CD4-positive, alpha-beta T cell (primary cell): ENCODE results near the gene RNF169. TPM values are rescaled to one million over a fixed set of nuclear protein-coding genes. Genes with fewer than 3 reads are reported as not detected.
"Not testable (repeated sequence)": the region's sequence is repeated elsewhere in the genome, so short reads cannot be mapped to it uniquely, and the experiment has no call there.

ENCODE experiments used
- ATAC-seq: fragments of 200-7000 bp; cut with Tn5 transposase; one replicate; pipeline ENCODE4 v1.10.0; 2022; ENCODE audit warnings: mild to moderate bottlenecking; ENCODE audit not compliant: poor library complexity
- CTCF ChIA-PET: fragments of 350-600 bp; sonication (Branson Sonifier 250); formaldehyde crosslinking; loops from one replicate; lab custom pipeline; 2021; ENCODE audit warnings: antibody characterized with exemption, inconsistent platforms; lab: Charles Lee
- POLR2A ChIA-PET: fragments of 350-600 bp; sonication (Branson Sonifier 250); formaldehyde crosslinking; loops from one replicate; lab custom pipeline; 2021; ENCODE audit warnings: antibody characterized with exemption, inconsistent platforms; lab: Charles Lee
- DNase-seq, 14 experiments: peaks; one replicate each; pipeline ENCODE4 v3.0.0-alpha.2; 2013 to 2020; ENCODE audit warnings: mixed read lengths in 2 of 14
- H3K27ac ChIP-seq, 2 donors: one replicate each; pipeline versions ENCODE4 v1.5.1 to v1.7.0; 2013; ENCODE audit warnings: low read length in 2 of 2, low read depth in 1 of 2, mild to moderate bottlenecking in 1 of 2
- H3K27me3 ChIP-seq, 2 experiments: 1 replicate in 1 of 2; 2 replicates in 1 of 2; pipeline versions ENCODE4 v1.6.1 to v1.7.0; 2013; ENCODE audit warnings: low read length in 2 of 2, control low read depth in 1 of 2, mild to moderate bottlenecking in 1 of 2, moderate library complexity in 1 of 2; ENCODE audit not compliant: insufficient read depth in 2 of 2, control insufficient read depth in 1 of 2
- H3K36me3 ChIP-seq: one replicate; pipeline ENCODE4 v1.6.1; 2013; ENCODE audit warnings: low read length, control low read depth; ENCODE audit not compliant: insufficient read depth
- H3K4me1 ChIP-seq: one replicate; pipeline ENCODE4 v1.6.1; 2013; ENCODE audit warnings: low read length, control low read depth; ENCODE audit not compliant: insufficient read depth
- H3K4me3 ChIP-seq: one replicate; pipeline ENCODE4 v1.5.1; 2013; ENCODE audit warnings: mild to moderate bottlenecking, low read length, moderate library complexity
- H3K9me3 ChIP-seq, 2 experiments: 1 replicate in 1 of 2; 2 replicates in 1 of 2; pipeline versions ENCODE4 v1.6.1 to v1.7.0; 2013; ENCODE audit warnings: low read length in 2 of 2, mild to moderate bottlenecking in 2 of 2, control low read depth in 1 of 2, moderate library complexity in 1 of 2; ENCODE audit not compliant: control insufficient read depth in 1 of 2, insufficient read depth in 1 of 2
- H3K27ac Mint-ChIP-seq: one replicate; pipeline ENCODE4 v1.8.0; 2020; ENCODE audit warnings: mixed read lengths
- H3K27me3 Mint-ChIP-seq: one replicate; pipeline ENCODE4 v1.8.0; 2021; ENCODE audit warnings: mixed read lengths
- H3K36me3 Mint-ChIP-seq: one replicate; pipeline ENCODE4 v1.8.0; 2021; ENCODE audit warnings: low read depth, mixed read lengths
- H3K4me1 Mint-ChIP-seq: one replicate; pipeline ENCODE4 v1.8.0; 2021; ENCODE audit warnings: low read depth, mixed read lengths
- H3K4me3 Mint-ChIP-seq: one replicate; pipeline ENCODE4 v1.8.0; 2020; ENCODE audit warnings: mild to moderate bottlenecking, mixed read lengths
- H3K9me3 Mint-ChIP-seq: one replicate; pipeline ENCODE4 v1.8.0; 2020; ENCODE audit warnings: mixed read lengths
- intact Hi-C, 2 experiments: fragments of 100-400 bp; cut with DNase I in 1 of 2; cut with micrococcal nuclease in 1 of 2; formaldehyde crosslinking; loops; one replicate each; pipeline versions ENCODE4 v1.15.1 to v1.9.0; 2023 to 2025; cut with DNase I, micrococcal nuclease
- total RNA-seq, 174 experiments: library from RNA in 2 of 174; stranded (reverse) in 2 of 174; gene quantifications; one replicate each; pipeline ENCODE4 v1.2.3 and lab custom pipeline; 2021 to 2026
- TF ChIP-seq, protein P1 (sequence below): fragments of 200-600 bp; IDR thresholded peaks from one replicate; pipeline ENCODE4 v1.8.0; 2022; ENCODE audit warnings: antibody characterized with exemption, mild to moderate bottlenecking

RNF169 gene
- total RNA-seq, 2 experiments from 2014 or later: 15.2 to 15.5 TPM

DNA sequence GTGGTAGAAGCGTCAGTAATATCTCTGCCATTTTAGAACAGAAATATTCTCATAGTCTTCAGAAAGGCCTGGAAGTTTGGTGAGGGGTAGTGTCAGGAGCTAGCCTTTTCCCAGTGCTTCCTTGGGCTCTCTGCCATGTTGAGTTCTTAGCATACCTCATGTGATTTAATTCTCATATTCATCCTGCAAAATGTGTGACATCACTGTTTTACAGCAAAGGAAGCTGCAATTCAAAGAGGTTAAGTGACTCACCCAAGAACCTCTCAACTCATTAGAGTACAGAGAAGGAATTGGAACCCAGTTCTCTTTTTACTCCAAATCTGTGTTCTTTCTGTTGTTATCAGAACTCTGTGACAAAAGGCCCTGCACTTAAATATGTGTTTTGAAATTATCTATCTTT, 72.1 kb downstream of the RNF169 start:
- Mint-ChIP-seq H3K9me3 (peaks cover 13% of the 10 kb centered on the region), H3K4me1 (peaks cover 48% of the 10 kb centered on the region), H3K36me3 (peaks cover 100% of the 10 kb centered on the region), H3K27me3 (no peaks in the 10 kb centered on the region), H3K4me3 (no peak overlapping the region), H3K27ac (no peak overlapping the region)
- intact Hi-C loops: no loop called here
- Histone ChIP-seq H3K36me3 (peaks cover 74% of the 10 kb centered on the region), H3K27me3 (no peaks in the 10 kb centered on the region), H3K9me3 (peaks cover under 1 to 20% of the 10 kb centered on the region in 2 experiments), H3K4me3 (no peak overlapping the region), H3K27ac (no peak overlapping the region), H3K4me1 (peaks cover 3% of the 10 kb centered on the region)
- DNase-seq (no peak), ATAC-seq (no peak)
- ChIA-PET CTCF (interaction anchor here (0.6 kb wide), 1 partner anchor 402 kb away, joined by 3 read pairs; no protein-coding TSS in a partner anchor), POLR2A (no interaction called here)
- TF ChIP-seq, protein P1, sequence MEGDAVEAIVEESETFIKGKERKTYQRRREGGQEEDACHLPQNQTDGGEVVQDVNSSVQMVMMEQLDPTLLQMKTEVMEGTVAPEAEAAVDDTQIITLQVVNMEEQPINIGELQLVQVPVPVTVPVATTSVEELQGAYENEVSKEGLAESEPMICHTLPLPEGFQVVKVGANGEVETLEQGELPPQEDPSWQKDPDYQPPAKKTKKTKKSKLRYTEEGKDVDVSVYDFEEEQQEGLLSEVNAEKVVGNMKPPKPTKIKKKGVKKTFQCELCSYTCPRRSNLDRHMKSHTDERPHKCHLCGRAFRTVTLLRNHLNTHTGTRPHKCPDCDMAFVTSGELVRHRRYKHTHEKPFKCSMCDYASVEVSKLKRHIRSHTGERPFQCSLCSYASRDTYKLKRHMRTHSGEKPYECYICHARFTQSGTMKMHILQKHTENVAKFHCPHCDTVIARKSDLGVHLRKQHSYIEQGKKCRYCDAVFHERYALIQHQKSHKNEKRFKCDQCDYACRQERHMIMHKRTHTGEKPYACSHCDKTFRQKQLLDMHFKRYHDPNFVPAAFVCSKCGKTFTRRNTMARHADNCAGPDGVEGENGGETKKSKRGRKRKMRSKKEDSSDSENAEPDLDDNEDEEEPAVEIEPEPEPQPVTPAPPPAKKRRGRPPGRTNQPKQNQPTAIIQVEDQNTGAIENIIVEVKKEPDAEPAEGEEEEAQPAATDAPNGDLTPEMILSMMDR: no peak

- no peak overlapping the region for H3K4me3 ChIP-seq
- H3K4me1 ChIP-seq: peaks cover 3% of the 10 kb centered on the region
- intact Hi-C loops: no loop called here
- TF ChIP-seq, protein P1: no peak
- no peaks in the 10 kb centered on the region for H3K27me3 ChIP-seq
- Mint-ChIP-seq H3K27me3 (no peaks in the 10 kb centered on the region), H3K9me3 (peaks cover 13% of the 10 kb centered on the region), H3K36me3 (peaks cover 100% of the 10 kb centered on the region), H3K4me1 (peaks cover 34% of the 10 kb centered on the region), H3K4me3 (no peak overlapping the region), H3K27ac (no peak overlapping the region)
- no peak overlapping the region for H3K27ac ChIP-seq
- no peak for ATAC-seq
- POLR2A ChIA-PET: no interaction called here
- no peak for DNase-seq
- H3K36me3 ChIP-seq: peaks cover 84% of the 10 kb centered on the region
- H3K9me3 ChIP-seq: peaks cover 10 to 32% of the 10 kb centered on the region in 2 experiments
- CTCF ChIA-PET: interaction anchor here (0.6 kb wide), 1 partner anchor 33 kb away, joined by 3 read pairs; no protein-coding TSS in a partner anchor
Observed at GRCh38 chr11:74822170-74822569, 73.5 kb downstream of the RNF169 start.

DNA sequence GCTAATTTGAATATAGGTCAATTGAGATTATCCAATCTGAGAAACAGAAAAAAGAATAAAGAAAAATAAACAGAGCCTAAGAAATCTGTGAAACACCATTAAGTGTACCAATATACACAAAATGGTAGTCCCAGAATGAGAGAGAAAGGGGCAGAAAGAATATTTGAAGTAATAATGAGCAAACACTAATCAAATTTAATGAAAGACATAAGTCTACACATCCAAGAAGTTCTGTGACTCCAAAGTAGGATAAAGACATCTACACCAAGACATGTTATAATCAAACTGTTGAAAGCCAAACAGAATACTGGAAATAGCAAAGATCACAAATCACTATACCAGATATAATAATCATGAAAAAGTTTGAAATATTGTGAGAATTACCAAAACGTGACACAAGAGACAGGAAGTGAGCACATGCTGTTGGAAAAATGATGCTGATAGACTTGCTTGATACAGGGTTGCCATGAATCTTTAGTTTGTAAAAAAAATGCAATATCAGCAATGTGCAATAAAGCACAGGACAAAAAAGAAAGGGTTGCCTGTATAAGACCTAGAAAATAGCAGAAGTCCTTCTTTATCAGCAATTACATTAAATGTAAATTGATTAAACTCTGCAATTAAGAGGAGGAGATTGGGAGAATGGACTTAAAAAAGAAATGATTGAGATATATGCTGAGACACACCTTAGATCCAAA, 75.8 kb downstream of the RNF169 start:
- Mint-ChIP-seq H3K27ac (no peak overlapping the region), H3K27me3 (no peaks in the 10 kb centered on the region), H3K4me1 (peaks cover 11% of the 10 kb centered on the region), H3K4me3 (no peak overlapping the region), H3K9me3 (peaks cover 18% of the 10 kb centered on the region), H3K36me3 (peaks cover 100% of the 10 kb centered on the region)
- Histone ChIP-seq H3K27ac (no peak overlapping the region), H3K36me3 (peaks cover 65% of the 10 kb centered on the region), H3K9me3 (peaks cover 12 to 32% of the 10 kb centered on the region in 2 experiments), H3K4me3 (no peak overlapping the region), H3K27me3 (no peaks in the 10 kb centered on the region), H3K4me1 (no peaks in the 10 kb centered on the region)
- ATAC-seq (no peak), DNase-seq (no peak)
- POLR2A ChIA-PET: no interaction called here
- intact Hi-C loops: no loop called here
- TF ChIP-seq, protein P1: no peak
- CTCF ChIA-PET: no interaction called here

DNA sequence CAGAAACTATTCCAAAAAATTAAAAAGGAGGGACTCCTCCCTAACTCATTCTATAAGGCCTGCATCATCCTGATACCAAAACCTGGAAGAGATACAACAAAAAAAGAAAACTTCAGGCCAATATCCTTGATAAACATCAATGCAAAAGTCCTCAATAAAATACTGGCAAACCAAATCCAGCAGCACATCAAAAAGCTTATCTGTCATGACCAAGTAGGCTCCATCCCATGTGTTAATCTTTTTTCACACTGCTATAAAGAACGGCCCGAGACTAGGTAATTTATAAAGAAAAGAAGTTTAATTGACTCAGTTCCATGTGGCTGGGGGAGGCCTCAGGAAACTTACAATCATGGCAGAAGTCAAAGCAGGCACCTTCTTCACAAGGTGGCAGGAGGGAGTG, 76.9 kb downstream of the RNF169 start:
- peaks cover 55% of the 10 kb centered on the region for H3K36me3 ChIP-seq
- H3K27ac ChIP-seq, H3K27me3 ChIP-seq, H3K27me3 Mint-ChIP-seq, H3K4me3 ChIP-seq, CTCF ChIA-PET, ATAC-seq, H3K4me1 ChIP-seq, POLR2A ChIA-PET, intact Hi-C loops, H3K4me3 Mint-ChIP-seq, H3K4me1 Mint-ChIP-seq, DNase-seq, H3K27ac Mint-ChIP-seq: not testable (repeated sequence)
- H3K9me3 ChIP-seq: peaks cover 12 to 32% of the 10 kb centered on the region in 2 experiments
- H3K36me3 Mint-ChIP-seq: peaks cover 100% of the 10 kb centered on the region
- peaks cover 18% of the 10 kb centered on the region for H3K9me3 Mint-ChIP-seq
